OCI-LY3 (cell line): Measurements from ENCODE around the gene CPSF4.

Experiments used
- CTCF ChIP-seq: fragments of 200-600, 300-600 bp; sonication (generic); IDR thresholded peaks from 2 replicates; pipeline ENCODE4 v1.5.1; 2014; ENCODE audit warnings: antibody characterized with exemption, low read length, low read depth
- EZH2phosphoT487 ChIP-seq: fragments of 200-600 bp; shearing (Covaris generic); IDR thresholded peaks from 2 replicates; pipeline ENCODE4 v1.6.1; 2018; ENCODE audit warnings: antibody characterized with exemption, mixed run types, low read depth

DNA sequence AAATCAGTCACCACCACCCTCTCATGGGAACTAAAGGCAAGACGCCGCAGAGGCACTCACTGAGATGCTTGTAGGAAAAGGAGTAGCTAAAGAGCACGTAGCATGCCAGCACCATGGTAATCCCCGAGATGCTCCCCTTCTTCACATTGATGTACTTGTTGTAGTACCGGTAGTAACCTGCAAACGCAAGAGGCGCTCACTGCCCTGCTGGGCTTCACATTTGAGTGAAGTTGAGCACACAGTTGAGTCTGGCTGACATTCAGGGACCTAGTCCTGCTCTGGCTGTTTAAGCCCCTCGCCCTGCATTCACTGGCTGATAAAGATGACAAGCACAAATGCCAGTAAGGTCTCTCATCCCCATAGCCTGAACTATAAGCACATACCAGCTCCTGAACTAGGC, 20.3 kb downstream of the CPSF4 start:
- no peak for TF ChIP-seq CTCF
- TF ChIP-seq EZH2phosphoT487 = no peak
